CD4-positive, alpha-beta T cell treated with Interleukin-21 for 1 hour (primary cell): ENCODE measurements around the gene RPL9.
A peak's percentile ranks its signal among the peaks of the same experiment; 100 is the strongest.
"Not testable (repeated sequence)": the region's sequence is repeated elsewhere in the genome, so short reads cannot be mapped to it uniquely, and the experiment has no call there.

Source experiments
- DNase-seq: peaks from one replicate; pipeline ENCODE4 v3.0.0-alpha.2; 2020

RPL9 gene

GRCh38 chr4:39464886-39465501 is 6.3 kb upstream of the RPL9 start:
- DNase-seq = no peak

- DNase-seq = not testable (repeated sequence)
Measured at GRCh38 chr4:39458161-39458504, 589 bp downstream of the RPL9 start.

- DNase-seq = no peak
Measured at GRCh38 chr4:39456946-39457763, 1.6 kb downstream of the RPL9 start.

GRCh38 chr4:39455486-39455885 is 3.2 kb downstream of the RPL9 start:
- no peak for DNase-seq

- no peak for DNase-seq
Measured at GRCh38 chr4:39453738-39454137, 5.0 kb downstream of the RPL9 start.

GRCh38 chr4:39452860-39453587 is 5.7 kb downstream of the RPL9 start:
- no peak for DNase-seq

- DNase-seq = no peak
Measured at GRCh38 chr4:39452153-39452859, 6.4 kb downstream of the RPL9 start.

GRCh38 chr4:39451423-39452023 is 7.2 kb downstream of the RPL9 start:
- no peak for DNase-seq

GRCh38 chr4:39450618-39451017 is 8.1 kb downstream of the RPL9 start:
- DNase-seq = no peak

- peak; percentile 59 for DNase-seq
Measured at GRCh38 chr4:39446842-39447573, 11.7 kb downstream of the RPL9 start.

- no peak for DNase-seq
Measured at GRCh38 chr4:39446483-39446841, 12.3 kb downstream of the RPL9 start.

GRCh38 chr4:39442998-39443397 is 15.7 kb downstream of the RPL9 start:
- no peak for DNase-seq

GRCh38 chr4:39441593-39441992 is 17.1 kb downstream of the RPL9 start:
- no peak for DNase-seq

- no peak for DNase-seq
Measured at GRCh38 chr4:39435659-39436563, 22.8 kb downstream of the RPL9 start.

- DNase-seq = no peak
Measured at GRCh38 chr4:39433878-39434492, 24.7 kb downstream of the RPL9 start.

GRCh38 chr4:39429476-39430334 is 29.0 kb downstream of the RPL9 start:
- DNase-seq = no peak

- no peak for DNase-seq
Measured at GRCh38 chr4:39427520-39428114, 31.1 kb downstream of the RPL9 start.

- DNase-seq = no peak
Measured at GRCh38 chr4:39426728-39427127, 32.0 kb downstream of the RPL9 start.

- DNase-seq = not testable (repeated sequence)
Measured at GRCh38 chr4:39425297-39425696, 33.4 kb downstream of the RPL9 start.
